Endothelial cell of umbilical vein (primary cell): ENCODE results near the gene ATP12A. TPM values are rescaled to one million over a fixed set of nuclear protein-coding genes. Genes with fewer than 3 reads are reported as not detected.

Source experiments
- BruUV-seq: library from RNA; stranded (reverse); fragments of 400-500 nt; replicated peaks from 2 replicates; lab custom pipeline; 2021; lab: Mats Ljungman, UMichigan
- CTCF ChIA-PET: fragments of 300-600, 350-600 bp; sonication (Branson Sonifier 250); formaldehyde crosslinking; loops from one replicate; lab custom pipeline; 2021; ENCODE audit warnings: antibody characterized with exemption, inconsistent platforms; lab: Charles Lee
- POLR2A ChIA-PET: fragments of 300-600, 350-600 bp; sonication (Branson Sonifier 250); formaldehyde crosslinking; loops from one replicate; lab custom pipeline; 2021; ENCODE audit warnings: antibody characterized with exemption, inconsistent platforms; lab: Charles Lee
- DNase-seq: peaks from one replicate; pipeline ENCODE4 v3.0.0-alpha.2; 2011; ENCODE audit warnings: low read depth, low spot score
- FAIRE-seq: peaks from 2 replicates; lab custom pipeline; 2011; peaks lifted over from hg19 to GRCh38; lab: Jason Lieb, UNC
- H2AFZ ChIP-seq: 2 replicates; pipeline ENCODE4 v1.6.0; 2012; ENCODE audit warnings: low read depth, low read length, control low read depth, inconsistent platforms
- H3K27ac ChIP-seq: 2 replicates; pipeline ENCODE4 v1.5.1; 2011; ENCODE audit warnings: low read depth, mild to moderate bottlenecking, control low read depth, low read length, moderate library complexity; ENCODE audit not compliant: insufficient read depth
- H3K27me3 ChIP-seq, 2 experiments: 2 replicates each; pipeline versions ENCODE4 v1.6.0 to v1.6.1; 2011; ENCODE audit warnings: low read length in 2 of 2, mixed read lengths in 1 of 2; ENCODE audit not compliant: control insufficient read depth in 2 of 2, insufficient read depth in 2 of 2
- H3K36me3 ChIP-seq, 2 experiments: 2 replicates in 1 of 2; 3 replicates in 1 of 2; pipeline ENCODE4 v1.5.1; 2011; ENCODE audit warnings: low read length in 2 of 2, mild to moderate bottlenecking in 1 of 2, moderate library complexity in 1 of 2; ENCODE audit not compliant: control insufficient read depth in 2 of 2, insufficient read depth in 2 of 2; ENCODE audit errors: extremely low read depth in 1 of 2
- H3K4me1 ChIP-seq: 3 replicates; pipeline ENCODE4 v1.5.1; 2011; ENCODE audit warnings: mild to moderate bottlenecking, low read length; ENCODE audit not compliant: control insufficient read depth, insufficient read depth; ENCODE audit errors: extremely low read depth
- H3K4me2 ChIP-seq: 2 replicates; pipeline ENCODE4 v1.6.1; 2011; ENCODE audit warnings: low read length, control low read depth, mixed read lengths; ENCODE audit not compliant: insufficient read depth
- H3K4me3 ChIP-seq, 3 experiments: fragments of 200-600 bp in 1 of 3; sonication (generic), shearing (Covaris generic) in 1 of 3; replicated peaks in 1 of 3; 2 replicates each; pipeline ENCODE4 v1.5.1; 2011 to 2016; ENCODE audit warnings: control low read depth in 3 of 3, low read length in 3 of 3, mild to moderate bottlenecking in 2 of 3, inconsistent platforms in 1 of 3, low read depth in 1 of 3, moderate library complexity in 1 of 3; ENCODE audit not compliant: insufficient read depth in 1 of 3
- H3K79me2 ChIP-seq: 2 replicates; pipeline ENCODE4 v1.6.0; 2012; ENCODE audit warnings: low read length, inconsistent platforms; ENCODE audit not compliant: control insufficient read depth, insufficient read depth
- H3K9ac ChIP-seq: replicated peaks from 2 replicates; pipeline ENCODE3; 2011; ENCODE audit warnings: low read length, control low read depth; ENCODE audit not compliant: insufficient read depth; ENCODE audit errors: extremely low read depth
- H3K9me1 ChIP-seq: replicated peaks from 3 replicates; pipeline ENCODE4 v1.6.0; 2011; ENCODE audit warnings: mild to moderate bottlenecking, low read length; ENCODE audit not compliant: control insufficient read depth, insufficient read depth; ENCODE audit errors: extremely low read depth
- H3K9me3 ChIP-seq: replicated peaks from 2 replicates; pipeline ENCODE4 v1.5.1; 2012; ENCODE audit warnings: low read length, inconsistent platforms; ENCODE audit not compliant: control insufficient read depth, insufficient read depth
- H4K20me1 ChIP-seq: replicated peaks from 2 replicates; pipeline ENCODE3; 2011; ENCODE audit warnings: mild to moderate bottlenecking, low read length; ENCODE audit not compliant: control insufficient read depth, insufficient read depth; ENCODE audit errors: extremely low read depth
- EZH2 ChIP-seq: IDR thresholded peaks from 2 replicates; pipeline ENCODE4 v1.6.1; 2012; ENCODE audit warnings: borderline replicate concordance, low read depth, mild to moderate bottlenecking, moderate library complexity, low read length, inconsistent platforms; ENCODE audit not compliant: severe bottlenecking
- FOS ChIP-seq: IDR thresholded peaks from 2 replicates; pipeline ENCODE4 v1.6.1; 2011; ENCODE audit warnings: mild to moderate bottlenecking, low read length, moderate library complexity, borderline replicate concordance; ENCODE audit not compliant: insufficient read depth
- GATA2 ChIP-seq: IDR thresholded peaks from 2 replicates; pipeline ENCODE4 v1.7.0; 2011; ENCODE audit warnings: low read depth, mild to moderate bottlenecking, moderate library complexity, mixed read lengths, low read length; ENCODE audit not compliant: insufficient read length, insufficient read depth
- JUN ChIP-seq: IDR thresholded peaks from 2 replicates; pipeline ENCODE4 v1.6.1; 2011; ENCODE audit warnings: borderline replicate concordance, low read depth; ENCODE audit not compliant: insufficient read length, insufficient read depth
- MYC ChIP-seq: IDR thresholded peaks from one replicate; pipeline ENCODE4 v1.6.1; 2011; ENCODE audit warnings: mild to moderate bottlenecking, low read depth, low read length
- POLR2A ChIP-seq: IDR thresholded peaks from 2 replicates; pipeline ENCODE4 v1.6.1; 2012; ENCODE audit warnings: low read depth, mild to moderate bottlenecking, control low read depth, low read length
- POLR2AphosphoS5 ChIP-seq: IDR thresholded peaks from 2 replicates; pipeline ENCODE4 v1.6.1; 2012; ENCODE audit warnings: low read depth, mild to moderate bottlenecking, control low read depth, low read length, moderate library complexity; ENCODE audit not compliant: insufficient read depth
- dilution Hi-C: fragments of 300-500 bp; cut with MboI; formaldehyde crosslinking; loops from one replicate; pipeline ENCODE4 v1.15.0; 2019; ENCODE audit warnings: low sequenced_read_pairs; ENCODE audit not compliant: extremely low pct_ligation_motif_present
- intact Hi-C: fragments of 100-400 bp; cut with micrococcal nuclease; formaldehyde crosslinking; loops from one replicate; pipeline ENCODE4 v1.10.0; 2022
- polyA plus RNA-seq, 4 experiments: library from polyadenylated mRNA; depleted of rRNA in 3 of 4; stranded (reverse) in 3 of 4; unstranded in 1 of 4; fragments of >200 nt; gene quantifications; 2 replicates each; pipeline versions ENCODE4 v1.2.1 to v1.2.3, GENCODE V29; 2011 to 2012; ENCODE audit warnings: missing spikeins in 1 of 4
- total RNA-seq: library from RNA; stranded (reverse); gene quantifications from 2 replicates; pipeline ENCODE4 v1.2.3, GENCODE V29; 2021
- TF ChIP-seq, protein P1 (sequence below): IDR thresholded peaks from 2 replicates; pipeline ENCODE4 v1.6.1; 2011; ENCODE audit not compliant: insufficient read depth, insufficient read length
- TF ChIP-seq, protein P2 (sequence below), 2 donors: IDR thresholded peaks; 1 replicate in 1 of 2; 2 replicates in 1 of 2; pipeline ENCODE4 v1.5.1; 2011; ENCODE audit warnings: low read length in 2 of 2, mild to moderate bottlenecking in 2 of 2, moderate library complexity in 2 of 2, control low read depth in 1 of 2, inconsistent platforms in 1 of 2, low read depth in 1 of 2; ENCODE audit not compliant: insufficient read depth in 1 of 2; ENCODE audit errors: extremely low read depth in 1 of 2

ATP12A gene
- total and polyA plus RNA-seq, 2 donors (not counting 3 experiments of a cell fraction or from before 2014, with no cell fraction given) = not detected

DNA sequence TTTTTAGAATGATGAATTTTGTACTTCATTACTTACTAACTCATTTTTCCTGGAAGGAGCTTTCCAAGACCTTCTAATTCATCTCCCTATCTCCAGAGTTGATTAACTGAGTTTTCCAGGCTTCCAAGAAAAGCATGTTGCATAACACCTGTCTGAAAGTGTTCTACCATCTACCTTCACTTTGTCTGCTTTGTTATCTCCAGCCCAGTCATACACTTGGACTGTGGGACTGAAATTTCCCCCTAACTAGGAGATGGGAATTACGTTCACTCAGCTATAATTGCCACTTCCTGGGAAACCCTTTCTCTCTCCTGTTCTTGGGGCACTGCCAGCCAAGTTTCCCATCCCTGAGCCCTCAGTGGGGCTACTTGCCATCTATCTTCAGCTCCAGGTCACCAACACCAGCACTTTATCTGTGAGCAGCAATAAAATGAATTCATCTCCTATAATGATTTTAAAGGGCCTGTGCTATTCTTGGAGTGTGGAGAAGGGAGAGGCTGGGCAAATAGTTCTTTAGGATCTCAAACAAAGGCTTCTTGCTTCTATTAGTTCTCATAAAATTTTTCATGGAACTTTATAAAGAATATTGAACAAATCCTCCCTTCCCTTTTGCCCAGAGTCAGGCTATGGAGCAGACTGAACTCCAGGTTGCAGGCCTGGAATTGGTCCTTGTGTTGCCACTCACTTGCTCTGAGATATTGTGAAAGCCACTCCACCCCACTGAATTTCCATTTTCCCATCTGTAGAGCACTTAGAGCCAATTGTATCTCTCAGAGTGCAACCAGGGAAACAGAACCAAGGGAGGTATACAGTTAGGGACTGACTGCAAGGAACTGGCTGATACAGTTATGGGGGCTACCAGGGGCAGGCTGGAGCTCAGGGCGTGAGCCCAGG, 17.8 kb upstream of the ATP12A start:
- CTCF ChIA-PET = no interaction called here

DNA sequence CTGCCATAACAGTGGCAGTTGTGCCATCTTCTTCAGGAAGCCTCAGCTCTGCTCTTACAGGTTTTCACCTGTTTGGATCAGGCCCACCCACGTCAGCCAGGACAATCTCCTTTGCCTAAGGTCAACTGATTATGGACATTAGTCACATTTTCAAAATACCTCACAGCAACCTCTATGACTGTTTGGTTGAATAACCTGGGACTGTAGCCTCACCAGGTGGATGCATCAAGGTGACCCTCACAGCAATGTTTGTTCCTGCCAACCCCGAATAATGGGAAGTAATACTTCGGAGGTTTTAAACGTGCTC, 17.2 kb upstream of the ATP12A start:
- FAIRE-seq (no peak), DNase-seq (no peak)
- Histone ChIP-seq H3K27ac (no peak overlapping the region), H3K27me3 (peaks cover 0 to 2% of the 10 kb centered on the region in 2 experiments), H3K4me1 (no peaks in the 10 kb centered on the region), H3K36me3 (no peaks in the 10 kb centered on the region), H3K9ac (no peak overlapping the region), H4K20me1 (no peaks in the 10 kb centered on the region), H3K4me3 (no peak overlapping the region), H3K4me2 (no peak overlapping the region), H2AFZ (no peak overlapping the region), H3K9me3 (no peaks in the 10 kb centered on the region), H3K79me2 (no peaks in the 10 kb centered on the region), H3K9me1 (no peaks in the 10 kb centered on the region)
- ChIA-PET POLR2A (no interaction called here), CTCF (no interaction called here)
- intact Hi-C loops = no loop called here
- dilution Hi-C loops = no loop called here
- TF ChIP-seq MYC (no peak), GATA2 (no peak), FOS (no peak), EZH2 (no peak), JUN (no peak)
- TF ChIP-seq, protein P1, sequence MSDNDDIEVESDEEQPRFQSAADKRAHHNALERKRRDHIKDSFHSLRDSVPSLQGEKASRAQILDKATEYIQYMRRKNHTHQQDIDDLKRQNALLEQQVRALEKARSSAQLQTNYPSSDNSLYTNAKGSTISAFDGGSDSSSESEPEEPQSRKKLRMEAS = no peak
- TF ChIP-seq, protein P2, sequence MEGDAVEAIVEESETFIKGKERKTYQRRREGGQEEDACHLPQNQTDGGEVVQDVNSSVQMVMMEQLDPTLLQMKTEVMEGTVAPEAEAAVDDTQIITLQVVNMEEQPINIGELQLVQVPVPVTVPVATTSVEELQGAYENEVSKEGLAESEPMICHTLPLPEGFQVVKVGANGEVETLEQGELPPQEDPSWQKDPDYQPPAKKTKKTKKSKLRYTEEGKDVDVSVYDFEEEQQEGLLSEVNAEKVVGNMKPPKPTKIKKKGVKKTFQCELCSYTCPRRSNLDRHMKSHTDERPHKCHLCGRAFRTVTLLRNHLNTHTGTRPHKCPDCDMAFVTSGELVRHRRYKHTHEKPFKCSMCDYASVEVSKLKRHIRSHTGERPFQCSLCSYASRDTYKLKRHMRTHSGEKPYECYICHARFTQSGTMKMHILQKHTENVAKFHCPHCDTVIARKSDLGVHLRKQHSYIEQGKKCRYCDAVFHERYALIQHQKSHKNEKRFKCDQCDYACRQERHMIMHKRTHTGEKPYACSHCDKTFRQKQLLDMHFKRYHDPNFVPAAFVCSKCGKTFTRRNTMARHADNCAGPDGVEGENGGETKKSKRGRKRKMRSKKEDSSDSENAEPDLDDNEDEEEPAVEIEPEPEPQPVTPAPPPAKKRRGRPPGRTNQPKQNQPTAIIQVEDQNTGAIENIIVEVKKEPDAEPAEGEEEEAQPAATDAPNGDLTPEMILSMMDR (IDR thresholded peaks at IDR 0.05; ENCODE audit: extremely low read depth in 1 of 2, insufficient read depth in 1 of 2, low read depth in 1 of 2, low read length in 2 of 2) = no peak
- no TSS peak for BruUV-seq

More for the DNA sequence above, 17.8 kb upstream of the ATP12A start:
- no peaks in the 10 kb centered on the region for H4K20me1 ChIP-seq
- no peak overlapping the region for H3K9ac ChIP-seq
- no peak overlapping the region for H3K4me2 ChIP-seq
- POLR2A ChIA-PET = no interaction called here
- FAIRE-seq (no peak), DNase-seq (no peak)
- intact Hi-C loops = no loop called here
- no peaks in the 10 kb centered on the region for H3K9me3 ChIP-seq
- no peak overlapping the region for H2AFZ ChIP-seq
- H3K27me3 ChIP-seq = peaks cover 0 to 2% of the 10 kb centered on the region in 2 experiments
- no peaks in the 10 kb centered on the region for H3K9me1 ChIP-seq
- H3K27ac ChIP-seq = no peak overlapping the region
- no peaks in the 10 kb centered on the region for H3K79me2 ChIP-seq
- TF ChIP-seq FOS = no peak
- no peak for TF ChIP-seq JUN
- TF ChIP-seq MYC = no peak
- no peak for TF ChIP-seq POLR2AphosphoS5
- no peak for TF ChIP-seq POLR2A
- TF ChIP-seq, protein P1 = no peak
- no peak overlapping the region for H3K4me3 ChIP-seq
- dilution Hi-C loops = no loop called here
- BruUV-seq = no TSS peak
- H3K36me3 ChIP-seq = no peaks in the 10 kb centered on the region
- no peaks in the 10 kb centered on the region for H3K4me1 ChIP-seq
